HFFc6 (cell line): Measurements from ENCODE around the gene FXR1. TPM values are rescaled to one million over a fixed set of nuclear protein-coding genes. Genes with fewer than 3 reads are reported as not detected.

ENCODE experiments used
- DNase-seq: peaks from one replicate; pipeline ENCODE4 v3.0.0-alpha.2; 2018
- H3K27ac Mint-ChIP-seq: 2 replicates; pipeline ENCODE4 v1.8.0; 2020; ENCODE audit warnings: mild to moderate bottlenecking, mixed read lengths
- H3K27me3 Mint-ChIP-seq: 2 replicates; pipeline ENCODE4 v1.8.0; 2021; ENCODE audit warnings: mild to moderate bottlenecking, moderate library complexity, mixed read lengths; ENCODE audit not compliant: insufficient read depth
- H3K36me3 Mint-ChIP-seq: 2 replicates; pipeline ENCODE4 v1.8.0; 2021; ENCODE audit warnings: low read depth, mixed read lengths
- H3K4me1 Mint-ChIP-seq: 2 replicates; pipeline ENCODE4 v1.8.0; 2020; ENCODE audit warnings: low read depth, mixed read lengths
- H3K4me3 Mint-ChIP-seq: 2 replicates; pipeline ENCODE4 v1.8.0; 2020; ENCODE audit warnings: mild to moderate bottlenecking, moderate library complexity, mixed read lengths
- H3K9me3 Mint-ChIP-seq: 2 replicates; pipeline ENCODE4 v1.8.0; 2020; ENCODE audit warnings: mild to moderate bottlenecking, mixed read lengths
- total RNA-seq, 6 experiments: library from RNA; stranded (reverse); fragmentation: NEBNext Ultra II Directional; extraction: Animal tissue kit (Norgen Biotek cat#: 25700); gene quantifications; 2 replicates in 1 of 6; 3 replicates in 5 of 6; pipeline ENCODE4 v1.2.3, GENCODE V29; 2021
- TF ChIP-seq, protein P1 (sequence below): fragments of 200-600 bp; sonication (generic); IDR thresholded peaks from 2 replicates; pipeline ENCODE4 v1.5.0; 2021; ENCODE audit warnings: antibody characterized with exemption, mild to moderate bottlenecking

The FXR1 gene
- total RNA-seq, 6 experiments from 2014 or later, result 159 to 213 (median 171) TPM

- Mint-ChIP-seq H3K27me3 (no peaks in the 10 kb centered on the region), H3K4me3 (no peak overlapping the region), H3K4me1 (no peaks in the 10 kb centered on the region), H3K36me3 (no peaks in the 10 kb centered on the region), H3K9me3 (no peaks in the 10 kb centered on the region; the same call in 1 of the 2 replicates), H3K27ac (no peak overlapping the region)
- TF ChIP-seq, protein P1, sequence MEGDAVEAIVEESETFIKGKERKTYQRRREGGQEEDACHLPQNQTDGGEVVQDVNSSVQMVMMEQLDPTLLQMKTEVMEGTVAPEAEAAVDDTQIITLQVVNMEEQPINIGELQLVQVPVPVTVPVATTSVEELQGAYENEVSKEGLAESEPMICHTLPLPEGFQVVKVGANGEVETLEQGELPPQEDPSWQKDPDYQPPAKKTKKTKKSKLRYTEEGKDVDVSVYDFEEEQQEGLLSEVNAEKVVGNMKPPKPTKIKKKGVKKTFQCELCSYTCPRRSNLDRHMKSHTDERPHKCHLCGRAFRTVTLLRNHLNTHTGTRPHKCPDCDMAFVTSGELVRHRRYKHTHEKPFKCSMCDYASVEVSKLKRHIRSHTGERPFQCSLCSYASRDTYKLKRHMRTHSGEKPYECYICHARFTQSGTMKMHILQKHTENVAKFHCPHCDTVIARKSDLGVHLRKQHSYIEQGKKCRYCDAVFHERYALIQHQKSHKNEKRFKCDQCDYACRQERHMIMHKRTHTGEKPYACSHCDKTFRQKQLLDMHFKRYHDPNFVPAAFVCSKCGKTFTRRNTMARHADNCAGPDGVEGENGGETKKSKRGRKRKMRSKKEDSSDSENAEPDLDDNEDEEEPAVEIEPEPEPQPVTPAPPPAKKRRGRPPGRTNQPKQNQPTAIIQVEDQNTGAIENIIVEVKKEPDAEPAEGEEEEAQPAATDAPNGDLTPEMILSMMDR, result no peak
- DNase-seq, result no peak
Measured at GRCh38 chr3:181009225-181009624, 96.8 kb downstream of the FXR1 start.

DNA sequence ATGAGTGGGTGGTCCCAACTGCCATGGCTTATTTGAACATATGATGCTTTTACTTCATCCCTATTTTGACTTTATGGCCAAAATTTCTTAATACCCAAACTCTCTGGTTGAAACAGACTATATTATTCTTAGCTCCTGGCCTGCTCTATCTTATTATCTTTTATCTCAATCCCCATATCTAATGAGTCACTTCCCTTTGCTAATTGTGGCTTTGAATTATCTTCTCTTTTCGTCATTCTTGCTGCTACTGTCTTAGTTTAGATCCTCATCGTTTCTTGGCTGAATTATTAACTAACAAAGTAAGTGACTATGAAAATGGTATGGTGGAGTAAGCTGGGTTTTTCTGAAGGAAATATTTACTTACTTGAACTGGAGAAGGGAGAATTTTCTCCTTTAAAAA, 105.2 kb downstream of the FXR1 start:
- H3K27me3 Mint-ChIP-seq, result no peaks in the 10 kb centered on the region
- H3K36me3 Mint-ChIP-seq, result no peaks in the 10 kb centered on the region
- no peak for DNase-seq

DNA sequence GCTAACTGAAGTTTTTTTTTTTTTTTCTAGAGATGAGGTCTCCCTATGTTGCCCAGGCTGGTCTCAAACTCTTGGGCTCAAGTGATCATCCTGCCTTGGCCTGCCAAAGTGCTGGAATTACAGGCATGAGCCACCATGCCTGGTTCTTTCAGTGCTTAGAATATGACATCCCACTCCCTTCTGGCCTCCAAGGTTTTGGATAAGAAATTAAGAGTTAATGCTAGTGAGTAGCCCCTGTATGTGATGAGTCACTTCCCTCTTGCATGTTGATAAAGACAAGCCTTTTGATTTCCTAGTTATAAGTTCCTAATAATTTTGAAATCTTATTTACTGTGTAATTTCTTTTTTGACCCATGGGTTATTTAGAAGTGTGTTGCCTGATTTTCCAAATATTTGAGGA, 112.7 kb downstream of the FXR1 start:
- Mint-ChIP-seq H3K4me3 (no peak overlapping the region), H3K36me3 (no peaks in the 10 kb centered on the region), H3K27ac (no peak overlapping the region), H3K9me3 (peaks cover 6% of the 10 kb centered on the region), H3K4me1 (no peaks in the 10 kb centered on the region), H3K27me3 (no peaks in the 10 kb centered on the region)
- TF ChIP-seq, protein P1, result no peak
- DNase-seq, result no peak

More for the DNA sequence above, 105.2 kb downstream of the FXR1 start:
- Mint-ChIP-seq H3K27ac (no peak overlapping the region), H3K4me3 (no peak overlapping the region), H3K9me3 (no peaks in the 10 kb centered on the region; the same call in 1 of the 2 replicates), H3K4me1 (peaks cover 6% of the 10 kb centered on the region; the same call in 1 of the 2 replicates)
- TF ChIP-seq, protein P1, result no peak

- no peaks in the 10 kb centered on the region for H3K36me3 Mint-ChIP-seq
- no peak overlapping the region for H3K4me3 Mint-ChIP-seq
- no peaks in the 10 kb centered on the region for H3K4me1 Mint-ChIP-seq
- H3K27ac Mint-ChIP-seq, result no peak overlapping the region
- TF ChIP-seq, protein P1, result no peak
- DNase-seq, result no peak
- no peaks in the 10 kb centered on the region for H3K27me3 Mint-ChIP-seq
- peaks cover 19% of the 10 kb centered on the region for H3K9me3 Mint-ChIP-seq
Measured at GRCh38 chr3:181030948-181031347, 118.5 kb downstream of the FXR1 start.

Other genes with a start within 250 kb of the FXR1 start
- not detected for gene CCDC39, start 233.2 kb upstream of the FXR1 start, total RNA-seq
- gene DNAJC19, start 77.1 kb downstream of the FXR1 start, total RNA-seq, result 10 to 100 TPM; 33.1 to 39.2 (median 37.2) TPM